ENCODE data around the gene TEPSIN.
A peak's percentile ranks its signal among the peaks of the same experiment; 100 is the strongest.
"Not testable (repeated sequence)": the region's sequence is repeated elsewhere in the genome, so short reads cannot be mapped to it uniquely, and the experiment has no call there.

Gene TEPSIN

DNA sequence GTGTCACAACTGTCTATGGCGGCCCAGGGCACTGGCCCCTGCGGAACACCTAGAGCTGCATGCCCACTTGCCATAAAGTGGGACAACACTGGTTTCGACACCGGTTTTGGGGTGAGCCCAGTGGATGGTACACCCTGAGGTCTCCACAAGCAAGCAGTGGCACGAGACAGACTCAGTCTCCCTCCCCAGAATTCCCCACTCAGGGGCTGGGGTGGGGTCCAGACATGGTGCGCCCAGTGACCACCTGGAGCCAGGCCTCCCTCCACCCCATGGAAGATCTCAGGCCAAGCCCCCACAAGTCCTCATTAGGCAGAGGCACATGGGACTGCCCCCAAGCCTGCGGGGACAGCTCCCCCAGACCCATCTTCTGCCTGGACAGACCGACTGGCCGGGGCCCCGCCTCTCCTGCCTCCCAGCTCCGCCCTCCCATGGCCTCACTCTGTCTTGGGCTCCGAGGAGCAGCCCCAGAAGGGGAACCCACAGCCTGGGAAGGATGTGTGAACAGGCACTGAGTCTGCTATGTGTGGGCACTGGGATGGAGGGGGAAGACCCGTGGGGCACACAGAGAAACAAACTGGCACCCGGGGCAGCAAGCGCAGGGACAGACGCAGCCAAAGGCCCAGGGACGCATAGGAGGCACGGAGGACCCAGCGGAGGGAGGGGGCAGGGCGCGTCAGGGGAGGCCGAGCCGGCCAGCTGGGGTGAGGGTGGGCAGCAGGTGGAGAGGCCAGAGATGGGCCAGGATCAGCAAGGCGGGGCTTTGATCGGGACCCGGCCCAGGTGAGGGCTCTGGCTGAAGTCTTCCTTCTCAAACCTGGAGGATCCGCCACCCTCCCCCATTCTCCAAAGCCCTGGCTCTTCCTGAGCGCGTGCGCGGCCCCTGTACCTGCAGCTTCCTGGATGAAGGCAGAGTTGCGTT is 2.8 kb downstream of the TEPSIN start:
- DNase-seq (ENCODE audit: low read depth), result no peak

DNA sequence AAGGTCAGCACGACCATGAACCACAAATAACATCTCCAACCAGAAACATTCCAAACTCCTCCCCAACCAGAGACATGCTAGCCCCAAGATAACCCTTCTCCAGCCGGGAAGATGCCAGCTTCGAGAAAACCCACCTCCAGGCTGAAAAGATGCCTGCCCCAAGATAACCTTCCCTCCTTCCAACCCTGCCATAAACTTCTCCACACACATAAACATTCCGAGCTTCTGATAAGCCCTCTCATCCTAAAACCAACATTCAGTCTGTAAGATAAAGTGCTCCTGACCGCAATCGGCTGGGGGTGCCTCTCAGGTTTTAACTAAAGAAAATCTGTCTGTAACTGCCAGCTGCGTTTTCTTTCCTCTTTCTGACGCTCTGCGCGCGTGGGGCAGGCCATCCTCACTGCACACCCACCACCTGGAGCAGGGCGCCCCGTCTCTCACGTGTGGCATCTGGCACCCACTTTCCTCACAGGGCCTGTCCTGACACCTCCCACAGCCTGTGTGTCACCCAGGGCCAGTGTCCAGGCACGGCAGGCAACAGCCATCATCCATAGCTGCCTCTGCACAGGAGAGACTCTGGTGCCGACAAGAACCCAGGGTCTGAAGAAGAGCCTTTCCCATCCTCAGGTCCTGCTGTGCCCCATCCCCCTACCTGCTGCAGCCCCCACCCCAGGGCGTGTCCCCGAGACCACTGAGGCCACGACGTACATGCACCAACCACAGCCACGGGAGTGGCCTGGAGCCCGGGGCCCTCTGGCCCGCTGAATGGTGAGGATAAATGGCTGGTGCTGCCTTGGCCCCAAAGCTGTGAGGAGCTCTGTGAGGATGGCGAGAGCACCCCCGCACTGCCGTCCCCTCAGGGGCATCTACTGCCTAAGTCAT is 3.7 kb downstream of the TEPSIN start:
- no peak for DNase-seq (ENCODE audit: low read depth)

DNA sequence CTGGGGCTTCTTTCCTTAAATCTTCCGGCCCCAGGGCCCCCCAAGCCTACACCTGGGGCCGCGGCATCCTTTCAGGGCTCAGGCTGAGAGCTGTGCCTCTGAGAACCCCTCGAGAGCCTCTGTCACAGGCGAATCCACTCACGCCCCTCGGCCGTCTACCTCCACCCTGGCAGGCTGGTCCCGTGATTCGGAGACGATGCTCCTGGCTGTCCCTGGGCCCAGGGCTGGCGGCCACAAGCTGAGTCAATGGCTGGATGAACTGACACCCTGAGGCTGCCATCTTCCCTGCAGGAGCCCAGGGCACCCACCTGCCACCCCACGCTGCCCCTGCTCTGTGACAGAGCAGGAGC is 4.4 kb downstream of the TEPSIN start:
- DNase-seq (ENCODE audit: low read depth), result no peak

DNA sequence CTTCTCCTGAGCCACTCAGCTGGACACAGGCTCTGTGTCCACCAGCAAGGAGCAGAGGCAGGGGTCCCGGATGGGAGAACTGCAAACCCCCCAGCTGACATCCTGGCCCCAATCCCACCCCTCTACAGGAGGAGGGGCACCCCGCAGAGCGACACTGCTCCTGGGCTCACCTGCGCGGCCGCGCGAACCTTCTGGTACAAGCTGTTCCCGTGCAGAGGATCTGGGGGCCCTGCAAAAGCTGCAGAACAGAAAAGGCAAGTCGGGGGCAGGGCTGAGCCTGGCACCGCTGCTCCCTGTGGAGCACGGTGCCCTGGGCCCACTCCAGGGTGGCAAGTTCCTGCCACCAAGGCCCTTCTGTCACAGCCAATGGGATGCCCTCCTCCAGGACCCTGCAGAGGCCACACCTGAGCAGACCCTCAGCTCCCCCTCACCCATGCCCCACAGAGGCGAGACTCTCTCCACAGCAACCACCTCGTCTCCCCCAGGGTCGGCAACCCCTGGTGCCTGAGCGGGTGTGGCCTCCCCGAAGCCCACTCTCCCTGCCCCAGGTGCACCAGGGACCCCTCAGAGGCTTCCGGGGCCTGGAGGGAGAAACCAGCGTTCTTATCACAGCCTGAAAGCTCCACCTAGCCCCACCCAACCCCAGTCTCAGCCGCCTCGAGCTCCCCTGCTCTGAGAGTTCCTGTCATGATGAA is 4.9 kb downstream of the TEPSIN start:
- no peak for DNase-seq (ENCODE audit: low read depth)

DNA sequence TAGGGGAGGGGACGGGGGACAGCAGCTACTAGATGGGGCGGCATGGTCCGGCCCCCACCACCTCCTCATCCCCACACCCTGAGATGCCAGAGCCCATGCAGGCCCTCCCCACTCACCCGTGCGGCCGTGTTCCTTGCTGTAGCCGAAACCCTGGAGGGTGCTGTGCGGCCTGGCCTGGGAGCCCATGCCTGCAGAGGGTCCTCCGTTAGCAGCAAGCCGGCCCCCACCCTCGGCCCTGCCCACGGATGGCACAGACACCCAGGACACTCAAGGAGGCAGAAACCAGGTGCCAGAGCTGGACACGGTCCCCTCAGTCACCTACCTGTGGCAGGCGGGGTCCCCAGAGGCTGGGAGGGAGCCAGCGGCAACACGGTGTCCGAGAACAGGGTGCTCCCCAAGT is 5.5 kb downstream of the TEPSIN start:
- DNase-seq (ENCODE audit: low read depth), result no peak

DNA sequence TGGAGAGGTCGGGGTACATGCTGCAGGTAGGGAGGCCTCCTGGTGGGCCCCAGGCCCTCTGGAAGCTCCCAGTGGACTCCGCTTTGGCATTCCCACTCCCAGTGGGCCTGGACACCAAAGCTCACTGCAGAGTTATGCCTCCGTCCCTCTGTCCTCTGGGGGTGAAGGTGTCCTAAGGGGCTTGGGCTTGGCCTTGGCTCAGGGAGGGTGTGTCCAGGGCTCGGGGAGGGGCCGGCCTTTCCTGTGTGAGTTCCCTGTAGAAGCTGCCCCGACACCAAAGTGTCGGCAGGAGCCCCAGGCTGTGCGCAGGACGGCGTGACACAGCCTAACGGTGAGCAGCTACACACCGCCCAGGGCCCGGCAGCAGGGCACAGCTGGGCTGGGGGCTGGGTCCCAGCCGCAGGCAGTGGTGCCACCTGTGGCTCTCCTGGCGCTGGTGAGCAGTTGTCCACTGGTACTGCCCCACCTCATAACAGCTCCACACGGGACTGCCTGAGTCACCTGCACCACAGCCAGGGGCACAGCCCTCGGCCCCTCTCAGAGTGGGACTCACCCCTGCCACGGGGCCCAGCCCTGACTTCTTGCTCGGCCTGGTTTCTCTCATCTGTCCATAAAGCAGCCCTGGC is 6.1 kb downstream of the TEPSIN start:
- DNase-seq (ENCODE audit: low read depth), result no peak

DNA sequence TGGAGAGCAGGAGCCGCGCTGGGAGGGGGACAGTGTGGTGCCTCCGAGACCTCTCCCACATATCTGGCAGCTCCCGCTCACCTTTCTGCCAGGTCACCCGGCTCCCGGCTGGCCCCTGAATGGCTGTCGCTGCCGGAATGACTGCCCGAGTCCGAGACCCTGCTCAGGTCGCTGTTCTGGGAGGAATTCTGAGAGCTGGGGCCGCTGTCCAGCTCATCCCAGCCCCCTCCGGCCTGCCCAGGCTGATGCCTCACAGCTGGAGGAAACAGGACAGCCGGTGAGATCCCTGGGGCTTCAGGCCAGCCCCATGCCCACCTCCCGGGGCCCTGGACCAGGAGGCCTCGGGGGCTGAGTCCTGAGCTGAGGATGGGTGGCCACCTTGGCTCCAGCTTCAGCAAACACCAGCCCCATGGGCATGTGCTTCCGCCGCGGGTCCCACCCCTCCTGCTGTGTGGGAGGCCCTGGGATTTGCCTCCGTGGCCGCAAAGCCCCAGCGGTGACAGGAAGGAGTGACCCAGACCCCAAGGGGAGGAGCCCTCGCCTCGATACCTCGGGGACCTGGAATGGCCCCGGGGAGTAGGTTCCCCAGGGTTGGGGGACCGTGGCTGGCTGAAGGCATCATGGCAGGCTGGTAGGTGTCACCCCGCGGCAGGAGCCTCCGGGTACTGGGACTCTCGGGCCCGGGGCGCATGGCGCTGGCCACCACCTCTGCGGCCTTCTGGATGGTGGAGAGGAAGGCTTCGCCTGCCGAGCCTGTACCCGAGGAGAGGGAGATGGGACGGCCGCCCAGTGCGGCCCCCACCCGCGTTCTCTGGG is 6.9 kb downstream of the TEPSIN start:
- DNase-seq (ENCODE audit: low read depth), result no peak

DNA sequence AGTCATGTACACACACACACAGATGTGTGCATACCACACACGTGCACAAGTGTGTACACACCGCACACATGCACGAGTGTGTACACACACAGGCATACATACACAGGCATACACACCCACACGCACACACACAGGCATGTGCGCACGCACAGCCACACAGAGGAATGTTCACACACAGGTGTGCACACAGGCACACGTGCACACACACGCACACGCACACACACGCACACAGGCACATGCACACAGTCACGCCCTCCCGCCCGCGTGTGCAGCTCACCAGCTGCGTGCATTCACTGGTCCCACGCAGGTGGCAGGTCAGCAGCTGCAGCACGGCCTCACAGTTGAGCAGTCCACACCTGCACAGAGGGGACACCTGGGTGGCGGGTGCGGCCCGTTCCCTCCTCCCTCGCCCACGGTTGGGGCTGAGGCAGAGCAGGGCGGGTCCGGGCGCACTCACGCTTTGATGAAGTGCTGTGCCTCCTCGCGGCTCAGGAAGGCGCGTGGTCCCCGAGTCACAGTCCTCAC is 7.7 kb downstream of the TEPSIN start:
- DNase-seq (ENCODE audit: low read depth), result no peak

DNA sequence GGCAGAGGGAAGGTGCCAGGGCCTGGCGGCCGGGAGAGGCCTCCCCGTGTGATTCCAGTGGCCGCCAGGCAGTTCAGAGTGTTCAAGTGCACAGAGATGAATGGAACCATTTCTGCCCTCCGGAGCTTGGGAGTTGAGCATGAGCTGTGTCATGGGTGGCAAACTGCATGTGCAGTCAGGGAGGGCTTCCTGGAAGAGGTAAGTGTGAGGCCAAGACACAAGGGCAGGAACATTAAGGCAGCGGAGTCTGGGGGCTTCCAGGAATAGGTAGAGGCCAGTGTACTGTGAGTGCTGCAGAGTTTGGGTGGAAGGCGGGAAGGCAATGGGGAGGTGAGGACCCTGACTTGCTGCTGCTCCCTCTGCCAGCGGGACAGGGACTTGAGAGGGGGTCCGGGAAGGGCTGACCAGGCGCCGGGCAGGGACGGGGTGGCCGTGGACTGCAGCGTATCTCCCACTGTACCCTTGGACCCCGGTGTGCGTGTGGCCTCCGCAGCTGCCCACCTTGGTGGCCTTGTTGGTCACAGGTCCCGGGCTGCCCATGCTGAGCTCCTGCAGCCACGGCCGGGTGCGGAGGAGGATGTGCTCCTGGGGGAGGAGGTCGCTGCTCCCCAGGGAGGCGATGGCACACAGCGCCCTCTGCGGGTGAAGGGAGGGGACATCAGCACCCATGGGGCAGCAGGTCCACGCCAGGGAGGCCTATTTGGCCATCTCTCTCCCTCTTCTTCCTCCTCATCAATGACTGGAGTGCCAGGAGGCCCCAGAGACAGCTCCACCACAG is 8.6 kb downstream of the TEPSIN start:
- no peak for DNase-seq (ENCODE audit: low read depth)

DNA sequence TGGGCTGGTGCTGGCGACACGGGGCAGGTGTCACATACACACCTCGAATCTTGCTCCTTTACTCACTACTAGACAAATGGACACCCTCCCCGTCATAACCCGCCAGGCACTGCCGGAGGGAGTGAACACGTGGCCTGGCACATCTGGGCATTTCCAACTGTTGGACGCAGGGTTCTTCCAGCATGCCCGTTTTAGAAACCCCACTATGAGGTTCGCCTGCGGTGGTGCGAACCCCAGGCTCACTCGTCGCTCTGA is 9.3 kb downstream of the TEPSIN start:
- no peak for DNase-seq (ENCODE audit: low read depth)

DNA sequence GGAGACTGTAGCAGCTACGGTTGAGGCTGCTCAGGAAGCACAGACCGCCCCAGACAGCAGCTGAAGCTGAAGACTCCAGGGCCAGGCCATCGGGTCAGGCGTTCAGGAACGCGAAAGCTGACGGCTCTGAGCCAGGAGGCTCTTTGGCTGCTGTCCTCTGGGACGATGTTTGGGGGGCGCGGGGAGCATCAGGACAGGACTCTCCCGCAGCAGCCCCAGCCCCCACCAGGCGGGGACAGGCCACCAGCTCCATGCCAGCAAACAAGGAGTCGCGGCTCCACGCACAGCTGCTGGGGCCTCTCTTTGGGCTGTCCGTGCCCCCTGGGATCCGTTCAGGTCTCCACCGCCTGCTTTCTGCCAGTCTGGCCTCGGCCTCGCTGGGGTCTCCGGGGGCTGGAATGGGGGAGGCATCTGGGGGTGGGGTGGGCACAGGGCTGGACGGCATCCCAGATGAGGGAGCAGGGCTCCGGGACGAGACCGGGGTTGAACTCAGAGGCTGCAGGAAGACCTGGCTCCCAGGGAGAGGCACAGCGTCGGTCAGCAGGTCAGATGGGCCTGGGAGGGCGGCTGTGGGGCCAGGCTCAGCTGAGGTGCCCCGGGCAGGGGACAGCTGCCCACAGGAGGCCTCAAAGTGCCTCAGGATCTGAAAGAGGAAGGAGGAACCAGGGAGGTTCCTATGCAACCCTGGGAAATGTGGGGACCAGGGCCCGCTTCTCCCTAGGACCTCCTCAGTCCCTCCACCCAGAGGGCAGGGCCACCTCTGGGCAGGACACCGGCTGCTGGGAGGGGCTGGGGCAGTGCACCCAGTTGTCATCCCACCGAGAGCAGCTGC is 9.8 kb downstream of the TEPSIN start:
- no peak for DNase-seq (ENCODE audit: low read depth)

DNA sequence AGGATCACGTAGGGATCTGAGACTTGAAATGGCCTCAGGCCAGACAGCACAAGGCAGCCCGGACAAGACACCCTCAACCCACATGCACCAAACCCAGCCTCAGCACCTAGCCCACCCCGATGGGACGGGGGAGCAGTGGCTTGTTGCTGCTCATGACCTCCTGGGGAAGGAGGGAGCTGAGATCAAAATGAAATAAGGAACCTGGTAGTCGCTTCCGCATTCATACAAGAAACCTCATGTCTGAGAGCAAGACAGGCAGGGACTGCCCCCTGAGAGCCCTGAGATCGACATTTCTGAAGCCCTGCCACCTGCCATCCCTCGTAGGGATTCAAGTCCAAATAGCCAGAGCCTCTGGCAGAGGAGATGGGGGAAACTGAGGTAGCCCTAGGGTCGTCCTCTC is 10.4 kb downstream of the TEPSIN start:
- DNase-seq (ENCODE audit: low read depth), result no peak

DNA sequence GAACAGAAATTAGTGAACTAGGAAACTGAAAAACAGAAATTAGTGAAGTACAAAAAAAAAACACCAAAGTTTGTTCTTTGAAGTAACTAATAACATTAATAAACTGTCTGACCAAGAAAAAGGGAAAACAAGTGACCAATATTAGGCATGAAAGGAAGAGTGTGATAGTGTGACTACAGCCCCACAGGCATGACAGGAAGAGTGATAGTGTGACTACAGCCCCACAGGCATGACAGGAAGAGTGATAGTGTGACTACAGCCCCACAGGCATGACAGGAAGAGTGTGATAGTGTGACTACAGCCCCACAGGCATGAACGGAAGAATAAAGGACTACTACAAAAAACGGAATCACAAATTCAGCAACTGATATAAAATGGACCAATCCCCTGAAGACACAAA is 11.2 kb downstream of the TEPSIN start:
- DNase-seq (ENCODE audit: low read depth), result not testable (repeated sequence)

DNA sequence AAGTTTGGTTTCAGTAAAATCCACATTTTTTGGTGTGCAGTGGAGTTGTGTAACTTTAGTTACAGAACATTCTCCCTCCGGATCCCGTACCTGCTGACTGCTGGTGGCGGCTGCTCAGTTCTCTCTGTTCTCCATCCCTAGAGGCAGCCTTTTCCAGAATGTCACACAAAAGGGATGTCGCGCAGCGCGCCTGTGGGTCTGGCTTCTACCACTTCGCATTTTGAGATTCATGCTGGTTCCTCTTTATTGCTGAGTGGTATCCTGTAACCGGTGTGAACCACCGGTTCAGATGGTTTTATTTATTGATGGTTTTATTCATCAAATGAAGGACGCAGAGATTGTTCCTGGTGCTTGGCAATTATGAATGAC is 15.1 kb downstream of the TEPSIN start:
- DNase-seq (ENCODE audit: low read depth), result no peak

DNA sequence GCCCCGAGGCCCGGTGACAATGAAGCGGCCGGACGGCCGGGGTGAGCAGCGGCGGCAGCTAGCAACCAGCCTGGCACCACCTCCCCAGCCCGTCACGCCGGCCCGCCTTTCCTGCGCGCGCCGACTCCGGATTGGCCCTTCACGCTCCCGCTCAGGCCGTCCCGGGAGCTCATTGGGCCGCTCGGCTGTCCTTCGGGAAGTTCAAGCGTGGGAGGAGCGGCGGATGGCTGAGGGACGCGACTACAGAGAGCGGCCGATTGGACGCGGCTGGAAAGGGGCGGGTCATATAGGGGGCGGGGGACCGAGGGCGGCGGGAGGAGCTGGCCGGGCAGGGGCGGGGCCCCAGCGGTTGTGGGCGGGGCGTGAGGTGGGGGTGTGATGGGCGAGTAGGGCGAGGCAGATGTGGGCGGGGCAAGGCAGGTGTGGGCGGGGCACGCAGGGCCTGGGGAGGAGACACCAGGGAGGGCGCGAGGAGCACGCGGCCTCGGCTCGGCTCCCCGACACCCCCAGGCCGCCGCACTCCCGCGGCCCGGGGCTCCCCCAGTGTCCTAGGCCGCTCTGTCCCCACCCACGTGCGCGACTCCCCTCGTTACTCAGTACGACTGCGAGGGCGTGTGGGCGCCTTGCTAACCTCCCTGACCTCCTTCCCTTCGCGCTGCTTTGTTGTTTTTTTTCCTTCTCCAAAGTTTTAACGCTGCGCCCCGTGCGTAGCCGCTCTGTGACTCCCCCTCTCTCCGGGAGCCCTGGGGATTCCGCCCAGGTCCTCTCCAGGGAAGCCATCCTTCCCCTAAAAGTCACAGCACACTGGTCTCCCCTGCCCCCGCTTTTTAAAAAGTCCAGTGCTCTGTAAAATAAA is 15.7 kb downstream of the TEPSIN start, which contains the start of gene CEP131:
CEP131 (minus strand) TSS at position 60 of the 856 bp plus-strand sequence. CDS start 2,909 bp downstream, outside the sequence.
- peak; percentile 99 for DNase-seq (ENCODE audit: low read depth)

DNA sequence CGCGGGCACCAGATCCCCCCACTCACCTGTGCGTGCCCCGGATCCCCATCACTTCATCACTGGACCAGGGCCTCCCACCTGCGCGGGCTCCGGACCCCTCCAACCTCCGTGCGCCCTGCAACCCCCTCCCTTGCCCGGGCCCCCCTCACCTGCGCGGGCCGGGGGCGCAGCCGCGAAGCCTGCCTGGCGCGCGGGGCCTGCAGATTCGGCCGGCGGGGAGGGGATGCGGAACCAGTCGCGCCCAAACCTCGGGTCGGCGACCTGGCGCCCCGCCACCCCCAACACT is 16.3 kb downstream of the TEPSIN start:
- DNase-seq (ENCODE audit: low read depth), result no peak

DNA sequence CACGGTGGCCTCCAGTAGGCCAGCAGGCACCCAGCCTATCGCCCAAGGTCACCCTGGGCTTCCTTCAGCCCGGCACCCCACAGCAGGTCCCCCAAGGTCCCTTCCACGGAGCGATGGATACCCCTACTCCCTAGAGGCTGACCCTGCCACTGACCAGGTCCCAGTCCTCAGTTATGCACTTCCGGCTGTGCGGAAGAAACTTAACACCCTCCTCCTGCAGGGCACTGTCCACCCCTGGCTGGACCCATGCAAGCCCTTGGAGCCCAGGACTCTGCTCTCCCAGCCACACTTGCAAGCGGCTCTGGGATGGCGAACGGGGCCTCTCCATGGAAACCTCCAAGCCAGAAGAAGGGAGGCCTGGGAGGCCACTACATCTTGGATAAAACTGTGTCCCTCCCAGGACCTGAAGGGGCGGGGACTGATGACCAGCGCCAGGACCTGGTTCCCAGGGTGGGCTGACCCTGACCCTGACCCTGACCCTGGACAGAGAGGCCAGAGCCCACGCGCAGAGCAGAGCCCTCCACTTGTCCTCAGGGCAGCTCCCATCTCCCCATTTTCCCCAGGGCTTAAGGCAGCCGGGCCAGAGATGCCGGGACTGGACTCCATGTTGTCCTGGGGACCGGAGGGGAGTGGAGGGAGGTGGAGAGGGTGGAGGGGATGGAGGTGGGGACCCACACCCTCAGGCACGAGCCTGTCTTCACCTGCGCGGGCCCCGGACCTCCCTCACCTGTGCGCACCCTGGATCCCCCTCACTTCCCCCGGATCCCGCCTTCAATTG is 16.8 kb downstream of the TEPSIN start:
- DNase-seq (ENCODE audit: low read depth), result no peak

DNA sequence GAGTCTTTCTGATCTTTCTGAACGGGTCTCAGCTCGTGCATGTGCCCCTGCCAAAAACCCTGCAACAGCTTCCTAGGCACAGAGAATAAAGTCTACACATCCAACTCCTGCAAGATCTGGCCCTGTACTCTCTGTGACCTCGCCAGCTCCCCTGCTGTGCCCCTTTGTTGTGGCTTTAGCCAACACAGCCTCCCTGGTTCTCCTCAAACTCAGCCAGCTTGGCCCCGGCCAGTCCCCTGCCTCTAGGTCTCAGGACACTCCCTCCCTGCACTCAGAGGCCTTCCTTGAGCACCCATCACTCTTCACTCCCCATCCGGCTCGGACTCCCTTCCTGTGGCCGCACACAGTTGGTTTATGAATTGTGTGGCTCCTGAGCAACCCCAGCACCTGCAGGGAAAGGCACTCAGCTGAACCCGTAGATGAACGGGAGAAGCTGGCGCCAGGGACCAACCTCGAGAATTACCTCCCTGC is 17.4 kb downstream of the TEPSIN start:
- DNase-seq (ENCODE audit: low read depth), result no peak
